Activated CD4-positive, alpha-beta T cell treated with anti-CD3 and anti-CD28 coated beads for 4 hours (primary cell): ENCODE data around the gene HBG2.
"Not testable (repeated sequence)": the region's sequence is repeated elsewhere in the genome, so short reads cannot be mapped to it uniquely, and the experiment has no call there.

Experiments used
- DNase-seq, 2 donors: peaks; one replicate each; pipeline ENCODE4 v3.0.0-alpha.2; 2020

Gene HBG2

GRCh38 chr11:5254646-5255413, at the start of gene HBG2:
Gene HBG2, minus strand, starts transcription at chr11:5254781. Its CDS starts 53 bp downstream, at chr11:5254728.
- DNase-seq, result not testable (repeated sequence)

GRCh38 chr11:5304046-5304445, 49.5 kb upstream of the HBG2 start:
- DNase-seq, result no peak

- no peak for DNase-seq
These were observed 49.0 kb upstream of the HBG2 start for GRCh38 chr11:5303626-5304025.

GRCh38 chr11:5301846-5302245, 47.3 kb upstream of the HBG2 start, which contains the start of gene OR51B4:
Gene OR51B4, minus strand, starts transcription at chr11:5301946. Its CDS starts 0 bp downstream, at chr11:5301946.
- DNase-seq, result no peak

- no peak for DNase-seq
These were observed 45.7 kb upstream of the HBG2 start for GRCh38 chr11:5300251-5300650.

- DNase-seq, result no peak
These were observed 43.9 kb upstream of the HBG2 start for GRCh38 chr11:5298451-5298850.

- DNase-seq, result no peak
These were observed 43.2 kb upstream of the HBG2 start for GRCh38 chr11:5297721-5298323.

- DNase-seq, result not testable (repeated sequence)
These were observed 39.9 kb upstream of the HBG2 start for GRCh38 chr11:5294342-5294995.

GRCh38 chr11:5293028-5293427, 38.4 kb upstream of the HBG2 start:
- DNase-seq, result no peak

- DNase-seq, result no peak
These were observed 36.7 kb upstream of the HBG2 start for GRCh38 chr11:5291207-5291838.

- DNase-seq, result no peak
These were observed 35.5 kb upstream of the HBG2 start for GRCh38 chr11:5290106-5290505.

GRCh38 chr11:5289696-5290095, 35.1 kb upstream of the HBG2 start:
- no peak for DNase-seq

- DNase-seq, result no peak
These were observed 34.4 kb upstream of the HBG2 start for GRCh38 chr11:5288906-5289550.

- DNase-seq, result no peak
These were observed 33.7 kb upstream of the HBG2 start for GRCh38 chr11:5288108-5288905.

- DNase-seq, result no peak
These were observed 32.3 kb upstream of the HBG2 start for GRCh38 chr11:5286901-5287300.

GRCh38 chr11:5286351-5286750, 31.8 kb upstream of the HBG2 start:
- no peak for DNase-seq

GRCh38 chr11:5285703-5286340, 31.2 kb upstream of the HBG2 start:
- DNase-seq, result no peak

GRCh38 chr11:5284637-5285036, 30.1 kb upstream of the HBG2 start:
- DNase-seq, result no peak

- DNase-seq, result no peak
These were observed 29.3 kb upstream of the HBG2 start for GRCh38 chr11:5283882-5284281.

- DNase-seq, result no peak
These were observed 28.5 kb upstream of the HBG2 start for GRCh38 chr11:5283086-5283485.

- no peak for DNase-seq
These were observed 28.0 kb upstream of the HBG2 start for GRCh38 chr11:5282628-5283027.

GRCh38 chr11:5281596-5281995, 27.0 kb upstream of the HBG2 start:
- DNase-seq, result no peak
